OCI-LY7 (cell line): Measurements from ENCODE around the gene COG8. TPM values are rescaled to one million over a fixed set of nuclear protein-coding genes. Genes with fewer than 3 reads are reported as not detected.

Experiments
- BruUV-seq: library from RNA; stranded (reverse); fragments of 400-500 nt; replicated peaks from 2 replicates; lab custom pipeline; 2021; lab: Mats Ljungman, UMichigan
- CTCF ChIA-PET: fragments of 300-600 bp; sonication (Branson Sonifier 250); formaldehyde crosslinking; loops from one replicate; lab custom pipeline; 2022; ENCODE audit warnings: antibody characterized with exemption; ENCODE audit not compliant: unreplicated experiment; lab: Charles Lee
- POLR2A ChIA-PET: fragments of 300-600 bp; sonication (Branson Sonifier 250); formaldehyde crosslinking; loops from one replicate; lab custom pipeline; 2022; ENCODE audit warnings: antibody characterized with exemption; lab: Charles Lee
- DNase-seq: peaks from one replicate; pipeline ENCODE4 v3.0.0-alpha.2; 2015; ENCODE audit warnings: low spot score
- H2AFZ ChIP-seq: fragments of 200-600 bp; sonication (generic), shearing (Covaris generic); 2 replicates; pipeline ENCODE4 v1.6.1; 2014; ENCODE audit warnings: mild to moderate bottlenecking, antibody characterized with exemption, low read length, moderate library complexity
- H3K27ac ChIP-seq: fragments of 200-600 bp; sonication (generic); 2 replicates; pipeline ENCODE4 v1.5.1; 2014; ENCODE audit warnings: mixed run types, low read depth, mild to moderate bottlenecking, moderate library complexity, low read length, inconsistent platforms; ENCODE audit not compliant: poor library complexity, severe bottlenecking
- H3K36me3 ChIP-seq: fragments of 200-600 bp; sonication (generic); 2 replicates; pipeline ENCODE4 v1.6.1; 2014; ENCODE audit warnings: mild to moderate bottlenecking, antibody characterized with exemption, low read length, moderate library complexity, mixed read lengths; ENCODE audit not compliant: insufficient read depth
- H3K4me1 ChIP-seq: fragments of 200-600 bp; sonication (generic); 2 replicates; pipeline ENCODE4 v1.5.1; 2014; ENCODE audit warnings: mild to moderate bottlenecking, low read length; ENCODE audit not compliant: insufficient read depth, poor library complexity, severe bottlenecking
- H3K4me2 ChIP-seq: fragments of 200-600 bp; sonication (generic); 2 replicates; pipeline ENCODE4 v1.6.1; 2014; ENCODE audit warnings: mild to moderate bottlenecking, low read length
- H3K4me3 ChIP-seq: fragments of 200-600 bp; sonication (generic); 2 replicates; pipeline ENCODE4 v1.5.1; 2014; ENCODE audit warnings: mild to moderate bottlenecking, low read depth, low read length; ENCODE audit not compliant: poor library complexity, severe bottlenecking
- H3K79me2 ChIP-seq: fragments of 200-600 bp; sonication (generic); 2 replicates; pipeline ENCODE4 v1.6.1; 2016; ENCODE audit warnings: low read depth, mild to moderate bottlenecking, low read length, moderate library complexity, mixed read lengths; ENCODE audit not compliant: insufficient read depth
- H3K9me2 ChIP-seq: fragments of 200-600 bp; sonication (generic); 2 replicates; pipeline ENCODE4 v1.6.1; 2016; ENCODE audit warnings: mild to moderate bottlenecking, low read length, mixed read lengths; ENCODE audit not compliant: insufficient read depth
- H3K9me3 ChIP-seq: fragments of 200-600 bp; sonication (generic); 2 replicates; pipeline ENCODE4 v1.6.1; 2014; ENCODE audit warnings: mild to moderate bottlenecking, mixed run types, low read length, mixed read lengths
- H4K20me1 ChIP-seq: fragments of 200-600 bp; sonication (generic); 2 replicates; pipeline ENCODE4 v1.6.1; 2014; ENCODE audit warnings: mild to moderate bottlenecking, antibody characterized with exemption, low read length, moderate library complexity, mixed read lengths; ENCODE audit not compliant: insufficient read depth
- EZH2phosphoT487 ChIP-seq: fragments of 200-600 bp; sonication (generic); IDR thresholded peaks from 2 replicates; pipeline ENCODE4 v1.6.1; 2018; ENCODE audit warnings: low read depth, borderline replicate concordance, mild to moderate bottlenecking, mixed run types, antibody characterized with exemption, low read length, moderate library complexity, mixed read lengths
- intact Hi-C: fragments of 100-400 bp; cut with micrococcal nuclease; formaldehyde crosslinking; loops from one replicate; pipeline ENCODE4 v1.10.0; 2022; ENCODE audit not compliant: unreplicated experiment
- total RNA-seq, 2 experiments: library from RNA; depleted of rRNA in 1 of 2; stranded (reverse); fragments of >200 nt in 1 of 2; shearing (Covaris generic) in 1 of 2; gene quantifications; 2 replicates each; pipeline ENCODE4 v1.2.3, GENCODE V29; 2014 to 2022
- TF ChIP-seq, protein P1 (sequence below): fragments of 200-600 bp; sonication (generic); conservative IDR thresholded peaks from 2 replicates; pipeline ENCODE4 v1.5.1; 2014; ENCODE audit warnings: mild to moderate bottlenecking, antibody characterized with exemption, low read length, moderate library complexity, mixed read lengths

COG8 gene
- total RNA-seq, 2 experiments from 2014 or later: 55.9 to 60.3 TPM

DNA sequence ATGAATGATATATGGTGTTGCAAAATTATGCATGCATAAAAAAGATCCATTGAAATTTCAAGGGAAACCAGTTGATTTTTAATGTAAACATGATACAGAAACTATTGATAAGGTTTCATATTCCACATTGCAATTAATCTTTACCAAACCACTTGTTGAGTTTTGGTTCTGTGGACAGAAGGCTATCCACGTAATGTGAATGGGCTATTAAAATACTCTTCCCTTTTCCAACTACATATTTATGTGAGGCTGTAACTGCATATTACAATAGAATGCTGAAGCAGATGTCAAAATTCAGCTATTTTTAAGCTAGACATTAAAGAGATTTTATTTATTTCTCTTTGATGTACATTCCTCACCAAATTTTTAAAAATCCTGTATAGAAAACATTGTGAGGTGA lies 62.0 kb downstream of the COG8 start:
- H3K4me3 ChIP-seq: no peak overlapping the region
- no peak overlapping the region for H2AFZ ChIP-seq
- no peaks in the 10 kb centered on the region for H3K9me2 ChIP-seq
- H3K79me2 ChIP-seq: no peaks in the 10 kb centered on the region
- no peak overlapping the region for H3K4me2 ChIP-seq
- no peaks in the 10 kb centered on the region for H4K20me1 ChIP-seq
- BruUV-seq: no TSS peak
- ChIA-PET CTCF (no interaction called here), POLR2A (interaction anchor here (0.6 kb wide), 3 partner anchors 37 to 85 kb away, joined by 3 to 4 read pairs (median 3); no protein-coding TSS in a partner anchor)
- H3K4me1 ChIP-seq: no peaks in the 10 kb centered on the region
- no peak for TF ChIP-seq EZH2phosphoT487
- TF ChIP-seq, protein P1, sequence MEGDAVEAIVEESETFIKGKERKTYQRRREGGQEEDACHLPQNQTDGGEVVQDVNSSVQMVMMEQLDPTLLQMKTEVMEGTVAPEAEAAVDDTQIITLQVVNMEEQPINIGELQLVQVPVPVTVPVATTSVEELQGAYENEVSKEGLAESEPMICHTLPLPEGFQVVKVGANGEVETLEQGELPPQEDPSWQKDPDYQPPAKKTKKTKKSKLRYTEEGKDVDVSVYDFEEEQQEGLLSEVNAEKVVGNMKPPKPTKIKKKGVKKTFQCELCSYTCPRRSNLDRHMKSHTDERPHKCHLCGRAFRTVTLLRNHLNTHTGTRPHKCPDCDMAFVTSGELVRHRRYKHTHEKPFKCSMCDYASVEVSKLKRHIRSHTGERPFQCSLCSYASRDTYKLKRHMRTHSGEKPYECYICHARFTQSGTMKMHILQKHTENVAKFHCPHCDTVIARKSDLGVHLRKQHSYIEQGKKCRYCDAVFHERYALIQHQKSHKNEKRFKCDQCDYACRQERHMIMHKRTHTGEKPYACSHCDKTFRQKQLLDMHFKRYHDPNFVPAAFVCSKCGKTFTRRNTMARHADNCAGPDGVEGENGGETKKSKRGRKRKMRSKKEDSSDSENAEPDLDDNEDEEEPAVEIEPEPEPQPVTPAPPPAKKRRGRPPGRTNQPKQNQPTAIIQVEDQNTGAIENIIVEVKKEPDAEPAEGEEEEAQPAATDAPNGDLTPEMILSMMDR: no peak
- no peaks in the 10 kb centered on the region for H3K9me3 ChIP-seq
- H3K36me3 ChIP-seq: peaks cover 22% of the 10 kb centered on the region; the same call in 1 of the 2 replicates
- H3K27ac ChIP-seq: no peak overlapping the region
- intact Hi-C loops: no loop called here
- no peak for DNase-seq

Other genes starting within 250 kb of the COG8 start
- gene HAS3, start 233.9 kb downstream of the COG8 start, total RNA-seq (2014; rRNA removed; shearing (Covaris generic)): 0.09 TPM in 1 of 2 replicates, not detected in the other
- 0.29 and 0.31 TPM in 2 replicates for gene HAS3, start 233.9 kb downstream of the COG8 start, total RNA-seq (2022)
- gene CHTF8, start 207.0 kb downstream of the COG8 start, total RNA-seq (2014; rRNA removed; shearing (Covaris generic)): 54.4 and 58.8 TPM in 2 replicates
- gene CHTF8, start 207.0 kb downstream of the COG8 start, total RNA-seq (2022): 131 and 151 TPM in 2 replicates
- 21.1 and 24.9 TPM in 2 replicates for gene UTP4, start 206.9 kb downstream of the COG8 start, total RNA-seq (2014; rRNA removed; shearing (Covaris generic))
- 61.9 and 67.3 TPM in 2 replicates for gene UTP4, start 206.9 kb downstream of the COG8 start, total RNA-seq (2022)
- 21.2 and 39.4 TPM in 2 replicates for gene SNTB2, start 152.4 kb downstream of the COG8 start, total RNA-seq (2014; rRNA removed; shearing (Covaris generic))
- gene SNTB2, start 152.4 kb downstream of the COG8 start, total RNA-seq (2022): 32.6 and 34.1 TPM in 2 replicates
- 32.4 and 33.7 TPM in 2 replicates for gene VPS4A, start 28.2 kb downstream of the COG8 start, total RNA-seq (2014; rRNA removed; shearing (Covaris generic))
- gene VPS4A, start 28.2 kb downstream of the COG8 start, total RNA-seq (2022): 33.3 and 38.4 TPM in 2 replicates
- 54.8 and 85.4 TPM in 2 replicates for gene PDF, start 9.0 kb downstream of the COG8 start, total RNA-seq (2014; rRNA removed; shearing (Covaris generic))
- 31.6 and 37.8 TPM in 2 replicates for gene PDF, start 9.0 kb downstream of the COG8 start, total RNA-seq (2022)
- 26.9 and 39.7 TPM in 2 replicates for gene NIP7, start 208 bp upstream of the COG8 start, total RNA-seq (2014; rRNA removed; shearing (Covaris generic))
- gene NIP7, start 208 bp upstream of the COG8 start, total RNA-seq (2022): 49.1 and 50.7 TPM in 2 replicates
- 1.7 TPM in 1 of 2 replicates, not detected in the other for gene TMED6, start 12.2 kb upstream of the COG8 start, total RNA-seq (2014; rRNA removed; shearing (Covaris generic))
- gene TMED6, start 12.2 kb upstream of the COG8 start, total RNA-seq (2022): 1.2 and 1.7 TPM in 2 replicates
- 18.8 and 19.8 TPM in 2 replicates for gene TERF2, start 46.4 kb upstream of the COG8 start, total RNA-seq (2014; rRNA removed; shearing (Covaris generic))
- gene TERF2, start 46.4 kb upstream of the COG8 start, total RNA-seq (2022): 63.9 and 81.0 TPM in 2 replicates
- 64.9 and 83.0 TPM in 2 replicates for gene CYB5B, start 85.1 kb upstream of the COG8 start, total RNA-seq (2014; rRNA removed; shearing (Covaris generic))
- gene CYB5B, start 85.1 kb upstream of the COG8 start, total RNA-seq (2022): 177 and 184 TPM in 2 replicates
- 6.7 and 9.9 TPM in 2 replicates for gene NFAT5, start 226.4 kb upstream of the COG8 start, total RNA-seq (2014; rRNA removed; shearing (Covaris generic))
- gene NFAT5, start 226.4 kb upstream of the COG8 start, total RNA-seq (2022): 26.0 and 29.7 TPM in 2 replicates